ENCODE data around the gene KCNMA1. TPM values are rescaled to one million over a fixed set of nuclear protein-coding genes. Genes with fewer than 3 reads are reported as not detected.

The KCNMA1 gene
- total RNA-seq, 1 experiment from 2014 or later = 0.70 TPM

GRCh38 chr10:77542710-77543259 is 94.8 kb downstream of the KCNMA1 start:
- BruUV-seq (replicated peaks) = no TSS peak

GRCh38 chr10:77541944-77542343 is 95.7 kb downstream of the KCNMA1 start:
- H3K27me3 ChIP-seq (ENCODE audit: insufficient read depth, low read depth) = no peaks in the 10 kb centered on the region
- no peaks in the 10 kb centered on the region for H3K36me3 ChIP-seq (ENCODE audit: low read depth)
- TF ChIP-seq EZH2 (IDR thresholded peaks at IDR 0.05; ENCODE audit: low read depth) = no peak
- TF ChIP-seq, protein P1, sequence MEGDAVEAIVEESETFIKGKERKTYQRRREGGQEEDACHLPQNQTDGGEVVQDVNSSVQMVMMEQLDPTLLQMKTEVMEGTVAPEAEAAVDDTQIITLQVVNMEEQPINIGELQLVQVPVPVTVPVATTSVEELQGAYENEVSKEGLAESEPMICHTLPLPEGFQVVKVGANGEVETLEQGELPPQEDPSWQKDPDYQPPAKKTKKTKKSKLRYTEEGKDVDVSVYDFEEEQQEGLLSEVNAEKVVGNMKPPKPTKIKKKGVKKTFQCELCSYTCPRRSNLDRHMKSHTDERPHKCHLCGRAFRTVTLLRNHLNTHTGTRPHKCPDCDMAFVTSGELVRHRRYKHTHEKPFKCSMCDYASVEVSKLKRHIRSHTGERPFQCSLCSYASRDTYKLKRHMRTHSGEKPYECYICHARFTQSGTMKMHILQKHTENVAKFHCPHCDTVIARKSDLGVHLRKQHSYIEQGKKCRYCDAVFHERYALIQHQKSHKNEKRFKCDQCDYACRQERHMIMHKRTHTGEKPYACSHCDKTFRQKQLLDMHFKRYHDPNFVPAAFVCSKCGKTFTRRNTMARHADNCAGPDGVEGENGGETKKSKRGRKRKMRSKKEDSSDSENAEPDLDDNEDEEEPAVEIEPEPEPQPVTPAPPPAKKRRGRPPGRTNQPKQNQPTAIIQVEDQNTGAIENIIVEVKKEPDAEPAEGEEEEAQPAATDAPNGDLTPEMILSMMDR (conservative IDR thresholded peaks at IDR 0.05) = no peak
- H4K20me1 ChIP-seq (ENCODE audit: insufficient read depth) = no peaks in the 10 kb centered on the region
- no peaks in the 10 kb centered on the region for H3K9me2 ChIP-seq (ENCODE audit: insufficient read depth)
- no peak overlapping the region for H3K4me2 ChIP-seq
- H3K4me3 ChIP-seq = no peak overlapping the region
- H3K4me1 ChIP-seq (replicated peaks; ENCODE audit: insufficient read depth) = peaks cover 24% of the 10 kb centered on the region
- ChIA-PET POLR2A (ENCODE audit: unreplicated experiment) (no interaction called here), CTCF (interaction anchor here (0.7 kb wide), 1 partner anchor 50 kb away, joined by 3 read pairs; no protein-coding TSS in a partner anchor)
- no peak for DNase-seq
- H3F3A ChIP-seq (ENCODE audit: insufficient read depth, low read depth) = 0 out of 2 replicates have a peak, but pooled peaks cover 5% of the 10 kb centered on the region
- H3K79me2 ChIP-seq (ENCODE audit: low read depth) = no peaks in the 10 kb centered on the region
- no TSS peak for BruUV-seq (replicated peaks)
- intact Hi-C loops (cut with micrococcal nuclease; ENCODE audit: unreplicated experiment) = no loop called here
- no peak overlapping the region for H3K27ac ChIP-seq
- no peak overlapping the region for H2AFZ ChIP-seq
- no peaks in the 10 kb centered on the region; the same call in 1 of the 2 replicates for H3K9me3 ChIP-seq (ENCODE audit: insufficient read depth, low read depth)

More at GRCh38 chr10:77542710-77543259, 94.8 kb downstream of the KCNMA1 start:
- TF ChIP-seq EZH2 (IDR thresholded peaks at IDR 0.05; ENCODE audit: low read depth) = no peak
- TF ChIP-seq, protein P1 (conservative IDR thresholded peaks at IDR 0.05) = no peak
- intact Hi-C loops (cut with micrococcal nuclease; ENCODE audit: unreplicated experiment) = no loop called here
- H3K4me3 ChIP-seq = no peak overlapping the region
- H3K27me3 ChIP-seq (ENCODE audit: insufficient read depth, low read depth) = no peaks in the 10 kb centered on the region
- H3K36me3 ChIP-seq (ENCODE audit: low read depth) = no peaks in the 10 kb centered on the region
- CTCF ChIA-PET = interaction anchor here (0.6 to 0.7 kb wide), 2 partner anchors 51 to 228 kb away, joined by 3 to 4 read pairs; no protein-coding TSS in a partner anchor
- no peaks in the 10 kb centered on the region for H3K79me2 ChIP-seq (ENCODE audit: low read depth)
- no peak overlapping the region for H3K27ac ChIP-seq
- POLR2A ChIA-PET (ENCODE audit: unreplicated experiment) = no interaction called here
- H4K20me1 ChIP-seq (ENCODE audit: insufficient read depth) = no peaks in the 10 kb centered on the region
- H3K9me2 ChIP-seq (ENCODE audit: insufficient read depth) = no peaks in the 10 kb centered on the region
- no peaks in the 10 kb centered on the region; the same call in 1 of the 2 replicates for H3K9me3 ChIP-seq (ENCODE audit: insufficient read depth, low read depth)
- no peak overlapping the region for H2AFZ ChIP-seq
- peaks cover 26% of the 10 kb centered on the region for H3K4me1 ChIP-seq (replicated peaks; ENCODE audit: insufficient read depth)
- H3K4me2 ChIP-seq = no peak overlapping the region
- no peak for DNase-seq
- 0 out of 2 replicates have a peak, but pooled peaks cover 5% of the 10 kb centered on the region for H3F3A ChIP-seq (ENCODE audit: insufficient read depth, low read depth)

DNA sequence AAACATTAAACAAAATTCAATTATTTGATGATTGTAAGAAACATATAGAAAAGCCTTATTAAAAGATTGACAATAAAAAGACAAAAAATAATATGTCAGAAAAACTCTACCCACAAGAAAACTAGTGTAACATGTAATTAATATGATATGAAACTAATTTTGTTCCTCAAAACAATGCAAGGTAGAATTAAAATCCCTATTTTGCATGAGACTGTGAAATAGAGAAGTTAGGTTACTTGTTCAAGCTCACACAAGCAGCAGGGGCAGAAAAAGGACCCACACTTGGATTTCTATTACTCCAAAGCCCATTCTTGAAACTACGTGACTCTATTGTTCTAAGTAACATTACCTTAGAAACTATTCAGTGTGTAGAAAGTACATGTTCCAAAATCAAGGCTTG is 96.4 kb downstream of the KCNMA1 start:
- intact Hi-C loops (cut with micrococcal nuclease; ENCODE audit: unreplicated experiment) = no loop called here
- no peak overlapping the region for H3K4me3 ChIP-seq
- no peaks in the 10 kb centered on the region for H3K9me2 ChIP-seq (ENCODE audit: insufficient read depth)
- CTCF ChIA-PET = no interaction called here
- no peak for TF ChIP-seq EZH2 (IDR thresholded peaks at IDR 0.05; ENCODE audit: low read depth)
- TF ChIP-seq, protein P1 (conservative IDR thresholded peaks at IDR 0.05) = no peak
- POLR2A ChIA-PET (ENCODE audit: unreplicated experiment) = no interaction called here
- H3K79me2 ChIP-seq (ENCODE audit: low read depth) = no peaks in the 10 kb centered on the region
- no peak overlapping the region for H3K4me2 ChIP-seq
- no peak for DNase-seq
- H4K20me1 ChIP-seq (ENCODE audit: insufficient read depth) = no peaks in the 10 kb centered on the region
- no peak overlapping the region for H2AFZ ChIP-seq
- no peaks in the 10 kb centered on the region for H3K27me3 ChIP-seq (ENCODE audit: insufficient read depth, low read depth)
- no peak overlapping the region for H3K27ac ChIP-seq
- no TSS peak for BruUV-seq (replicated peaks)
- no peaks in the 10 kb centered on the region for H3K36me3 ChIP-seq (ENCODE audit: low read depth)
- H3F3A ChIP-seq (ENCODE audit: insufficient read depth, low read depth) = 0 out of 2 replicates have a peak, but pooled peaks cover 5% of the 10 kb centered on the region
- peaks cover 24% of the 10 kb centered on the region for H3K4me1 ChIP-seq (replicated peaks; ENCODE audit: insufficient read depth)
- H3K9me3 ChIP-seq (ENCODE audit: insufficient read depth, low read depth) = no peaks in the 10 kb centered on the region; the same call in 1 of the 2 replicates

Data from PC-9 (cell line).